PFSK-1 (cell line): ENCODE results near the gene DNAH7.

Experiments used
- FOXP2 ChIP-seq: optimal IDR thresholded peaks from 2 replicates; pipeline ENCODE3; 2011; ENCODE audit warnings: borderline replicate concordance, control low read depth, inconsistent platforms; ENCODE audit not compliant: insufficient read depth; ENCODE audit errors: extremely low read length, extremely low read depth
- POLR2AphosphoS5 ChIP-seq: IDR thresholded peaks from 2 replicates; pipeline ENCODE4 v1.6.1; 2012; ENCODE audit warnings: low read depth, mild to moderate bottlenecking, control low read depth, low read length, moderate library complexity
- REST ChIP-seq, 2 experiments: IDR thresholded peaks; 2 replicates each; pipeline versions ENCODE4 v1.6.1 to v1.8.0; 2011 to 2012; ENCODE audit warnings: low read depth in 2 of 2, low read length in 2 of 2, control low read depth in 1 of 2, inconsistent platforms in 1 of 2, mild to moderate bottlenecking in 1 of 2, moderate library complexity in 1 of 2; ENCODE audit not compliant: insufficient read depth in 1 of 2
- SIN3A ChIP-seq: IDR thresholded peaks from 2 replicates; pipeline ENCODE4 v1.6.1; 2012; ENCODE audit warnings: mild to moderate bottlenecking, low read length, moderate library complexity, borderline replicate concordance; ENCODE audit not compliant: insufficient read depth
- TAF1 ChIP-seq: IDR thresholded peaks from 2 replicates; pipeline ENCODE4 v1.6.1; 2012; ENCODE audit warnings: low read length, control low read depth, borderline replicate concordance; ENCODE audit not compliant: insufficient read depth

DNAH7 gene

GRCh38 chr2:195879153-195879552 lies 189.5 kb downstream of the DNAH7 start:
- TF ChIP-seq POLR2AphosphoS5 (no peak), REST (IDR thresholded peaks at IDR 0.05; ENCODE audit: insufficient read depth in 1 of 2, low read depth in 2 of 2, low read length in 2 of 2) (no peak), SIN3A (no peak), FOXP2 (no peak), TAF1 (no peak)

GRCh38 chr2:195871326-195871725 lies 197.3 kb downstream of the DNAH7 start:
- TF ChIP-seq REST (IDR thresholded peaks at IDR 0.05; ENCODE audit: insufficient read depth in 1 of 2, low read depth in 2 of 2, low read length in 2 of 2), result no peak
- TF ChIP-seq TAF1, result no peak
- TF ChIP-seq SIN3A, result no peak
- TF ChIP-seq POLR2AphosphoS5, result no peak
- TF ChIP-seq FOXP2, result no peak

GRCh38 chr2:195864316-195864715 lies 204.3 kb downstream of the DNAH7 start:
- TF ChIP-seq POLR2AphosphoS5, result no peak
- TF ChIP-seq FOXP2, result no peak
- TF ChIP-seq REST (IDR thresholded peaks at IDR 0.05; ENCODE audit: insufficient read depth in 1 of 2, low read depth in 2 of 2, low read length in 2 of 2), result no peak

GRCh38 chr2:195863564-195863963 lies 205.1 kb downstream of the DNAH7 start:
- no peak for TF ChIP-seq TAF1
- TF ChIP-seq FOXP2, result no peak
- no peak for TF ChIP-seq POLR2AphosphoS5
- no peak for TF ChIP-seq SIN3A
- TF ChIP-seq REST (IDR thresholded peaks at IDR 0.05; ENCODE audit: insufficient read depth in 1 of 2, low read depth in 2 of 2, low read length in 2 of 2), result no peak

- TF ChIP-seq POLR2AphosphoS5 (no peak), TAF1 (no peak), SIN3A (no peak), REST (IDR thresholded peaks at IDR 0.05; ENCODE audit: insufficient read depth in 1 of 2, low read depth in 2 of 2, low read length in 2 of 2) (no peak), FOXP2 (no peak)
Observed at GRCh38 chr2:195863121-195863520, 205.5 kb downstream of the DNAH7 start.
